Common myeloid progenitor, CD34-positive (primary cell): ENCODE measurements around the gene LOC128125822.

Source experiments
- CTCF ChIA-PET: fragments of 350-600 bp; sonication (Branson Sonifier 250); formaldehyde crosslinking; loops from one replicate; lab custom pipeline; 2021; ENCODE audit warnings: antibody characterized with exemption; lab: Charles Lee
- POLR2A ChIA-PET: fragments of 350-600 bp; sonication (Branson Sonifier 250); formaldehyde crosslinking; loops from one replicate; lab custom pipeline; 2021; ENCODE audit warnings: antibody characterized with exemption; lab: Charles Lee
- DNase-seq, 3 donors: peaks; one replicate each; pipeline versions ENCODE4 v3.0.0 to v3.0.0-alpha.2; 2013
- H3K27ac ChIP-seq, 2 experiments: 1 replicate in 1 of 2; 2 replicates in 1 of 2; pipeline ENCODE4 v1.7.0; 2013; ENCODE audit warnings: inconsistent platforms in 2 of 2, low read length in 2 of 2, mild to moderate bottlenecking in 2 of 2, low read depth in 1 of 2, moderate library complexity in 1 of 2; ENCODE audit not compliant: severe bottlenecking in 2 of 2, insufficient read depth in 1 of 2, poor library complexity in 1 of 2
- H3K27me3 ChIP-seq, 5 experiments: replicated peaks in 2 of 5; 1 replicate in 3 of 5; 2 replicates in 2 of 5; pipeline versions ENCODE4 v1.6.1 to v1.7.0; 2013; ENCODE audit warnings: low read length in 4 of 5, mild to moderate bottlenecking in 2 of 5, moderate library complexity in 2 of 5, inconsistent platforms in 1 of 5; ENCODE audit not compliant: insufficient read depth in 5 of 5, control insufficient read depth in 4 of 5
- H3K36me3 ChIP-seq, 4 experiments: 1 replicate in 2 of 4; 2 replicates in 2 of 4; pipeline versions ENCODE4 v1.6.1 to v1.7.0; 2013; ENCODE audit warnings: low read length in 3 of 4, control low read depth in 1 of 4, mild to moderate bottlenecking in 1 of 4; ENCODE audit not compliant: control insufficient read depth in 4 of 4, insufficient read depth in 4 of 4
- H3K4me1 ChIP-seq, 4 experiments: 1 replicate in 3 of 4; 2 replicates in 1 of 4; pipeline versions ENCODE4 v1.6.1 to v1.7.1; 2013; ENCODE audit warnings: low read length in 3 of 4, mild to moderate bottlenecking in 3 of 4, control low read depth in 1 of 4, inconsistent platforms in 1 of 4, moderate library complexity in 1 of 4; ENCODE audit not compliant: control insufficient read depth in 4 of 4, insufficient read depth in 4 of 4; ENCODE audit errors: control extremely low read depth in 1 of 4
- H3K4me3 ChIP-seq, 7 experiments: 1 replicate in 4 of 7; 2 replicates in 3 of 7; pipeline versions ENCODE4 v1.5.1 to v1.7.0; 2013; ENCODE audit warnings: mild to moderate bottlenecking in 7 of 7, low read length in 6 of 7, moderate library complexity in 6 of 7, inconsistent platforms in 2 of 7, low read depth in 2 of 7, control low read depth in 1 of 7; ENCODE audit not compliant: insufficient read depth in 4 of 7, control insufficient read depth in 1 of 7; ENCODE audit errors: extremely low read depth in 1 of 7
- H3K9me3 ChIP-seq, 5 experiments: 1 replicate in 4 of 5; 2 replicates in 1 of 5; pipeline versions ENCODE4 v1.6.1 to v1.7.1; 2013; ENCODE audit warnings: low read length in 4 of 5, mild to moderate bottlenecking in 2 of 5, inconsistent platforms in 1 of 5, low read depth in 1 of 5, moderate library complexity in 1 of 5; ENCODE audit not compliant: control insufficient read depth in 4 of 5, insufficient read depth in 2 of 5; ENCODE audit errors: control extremely low read depth in 1 of 5
- WGBS: methylation state at CpG from one replicate; pipeline ENCODE4 v1.1.5; 2013; ENCODE audit not compliant: insufficient coverage; 5-methylcytosine and 5-hydroxymethylcytosine counted together

The LOC128125822 gene

GRCh38 chr6:63553900-63554299 is 18.4 kb upstream of the LOC128125822 start:
- Histone ChIP-seq H3K27me3 (no peaks in the 10 kb centered on the region), H3K27ac (no peak overlapping the region), H3K4me1 (no peaks in the 10 kb centered on the region), H3K4me3 (no peak overlapping the region), H3K36me3 (no peaks in the 10 kb centered on the region), H3K9me3 (no peaks in the 10 kb centered on the region)
- WGBS: no CpG with 5 or more reads among the region's 1 CpG
- DNase-seq: no peak
- ChIA-PET POLR2A (no interaction called here), CTCF (no interaction called here)

GRCh38 chr6:63554782-63555181 is 17.5 kb upstream of the LOC128125822 start:
- WGBS: 100% methylated on average over 1 of the region's 1 CpG
- Histone ChIP-seq H3K27me3 (no peaks in the 10 kb centered on the region), H3K9me3 (no peaks in the 10 kb centered on the region), H3K36me3 (no peaks in the 10 kb centered on the region), H3K4me3 (no peak overlapping the region), H3K27ac (no peak overlapping the region), H3K4me1 (no peaks in the 10 kb centered on the region)
- no peak for DNase-seq
- ChIA-PET POLR2A (no interaction called here), CTCF (no interaction called here)

- Histone ChIP-seq H3K4me1 (no peaks in the 10 kb centered on the region), H3K9me3 (no peaks in the 10 kb centered on the region), H3K36me3 (no peaks in the 10 kb centered on the region), H3K27me3 (no peaks in the 10 kb centered on the region), H3K4me3 (no peak overlapping the region), H3K27ac (no peak overlapping the region)
- DNase-seq: no peak
- ChIA-PET CTCF (no interaction called here), POLR2A (no interaction called here)
- 95% methylated on average over 3 of the region's 4 CpGs for WGBS
These were observed 15.9 kb upstream of the LOC128125822 start for GRCh38 chr6:63556369-63556768.

DNA sequence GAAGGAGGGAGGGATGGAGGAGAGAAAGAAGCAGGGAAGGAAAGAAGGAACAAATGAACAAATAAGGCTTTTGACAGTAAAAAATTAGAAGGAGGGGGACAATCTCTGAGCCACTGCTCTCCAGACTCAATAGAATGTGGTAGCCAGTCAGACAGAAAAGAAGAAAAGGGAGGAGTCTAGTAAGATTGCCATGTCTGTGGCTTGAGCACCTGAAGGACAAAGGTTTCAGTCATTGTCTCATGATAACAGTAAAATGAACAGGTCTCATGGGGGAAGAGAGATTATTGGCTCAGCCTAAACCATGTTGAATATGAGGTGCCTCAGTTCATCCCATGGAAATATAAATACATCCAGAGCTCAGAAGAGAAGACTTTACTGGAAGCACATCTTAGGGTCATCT is 14.0 kb upstream of the LOC128125822 start:
- H3K4me1 ChIP-seq: peaks cover 0 to 2% (median 0%) of the 10 kb centered on the region in 4 experiments
- no peak overlapping the region for H3K4me3 ChIP-seq
- ChIA-PET CTCF (no interaction called here), POLR2A (no interaction called here)
- no peaks in the 10 kb centered on the region for H3K9me3 ChIP-seq
- no peak for DNase-seq
- no peaks in the 10 kb centered on the region for H3K36me3 ChIP-seq
- no peak overlapping the region for H3K27ac ChIP-seq
- H3K27me3 ChIP-seq: no peaks in the 10 kb centered on the region

DNA sequence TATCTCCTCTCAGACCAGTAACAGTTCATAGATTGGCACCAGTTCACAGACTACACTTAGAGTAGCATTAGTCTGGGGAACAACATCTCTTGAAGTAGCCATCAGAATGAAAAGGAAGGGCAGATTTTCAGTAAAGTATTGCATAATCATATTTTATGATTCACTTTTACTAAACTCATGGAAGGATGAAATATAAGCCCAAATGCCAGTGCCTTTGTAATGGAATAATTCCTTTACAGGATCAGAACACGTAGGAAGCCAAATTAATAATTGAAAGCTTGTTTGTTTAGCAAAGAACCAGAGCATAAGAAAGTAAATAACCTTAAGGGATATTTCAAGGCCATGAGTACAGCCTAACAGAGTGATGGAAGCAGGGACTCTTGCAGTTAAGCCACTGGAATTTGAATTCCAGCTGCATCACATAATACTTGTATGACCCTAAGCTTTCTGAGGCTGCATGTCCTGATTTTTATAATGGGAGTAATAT is 11.4 kb upstream of the LOC128125822 start:
- no peaks in the 10 kb centered on the region for H3K36me3 ChIP-seq
- no peaks in the 10 kb centered on the region for H3K27me3 ChIP-seq
- no peak for DNase-seq
- no peaks in the 10 kb centered on the region for H3K9me3 ChIP-seq
- H3K4me3 ChIP-seq: no peak overlapping the region
- WGBS: 100% methylated on average over 1 of the region's 1 CpG
- H3K27ac ChIP-seq: no peak overlapping the region
- H3K4me1 ChIP-seq: peaks cover 0 to 2% (median 0%) of the 10 kb centered on the region in 4 experiments
- POLR2A ChIA-PET: no interaction called here
- CTCF ChIA-PET: no interaction called here

GRCh38 chr6:63561288-63561687 is 11.0 kb upstream of the LOC128125822 start:
- Histone ChIP-seq H3K36me3 (no peaks in the 10 kb centered on the region), H3K4me3 (no peak overlapping the region), H3K4me1 (peaks cover 0 to 2% (median 0%) of the 10 kb centered on the region in 4 experiments), H3K9me3 (no peaks in the 10 kb centered on the region), H3K27me3 (no peaks in the 10 kb centered on the region), H3K27ac (no peak overlapping the region)
- no peak for DNase-seq
- 100% methylated on average over 1 of the region's 2 CpGs for WGBS
- CTCF ChIA-PET: no interaction called here
- POLR2A ChIA-PET: no interaction called here

DNA sequence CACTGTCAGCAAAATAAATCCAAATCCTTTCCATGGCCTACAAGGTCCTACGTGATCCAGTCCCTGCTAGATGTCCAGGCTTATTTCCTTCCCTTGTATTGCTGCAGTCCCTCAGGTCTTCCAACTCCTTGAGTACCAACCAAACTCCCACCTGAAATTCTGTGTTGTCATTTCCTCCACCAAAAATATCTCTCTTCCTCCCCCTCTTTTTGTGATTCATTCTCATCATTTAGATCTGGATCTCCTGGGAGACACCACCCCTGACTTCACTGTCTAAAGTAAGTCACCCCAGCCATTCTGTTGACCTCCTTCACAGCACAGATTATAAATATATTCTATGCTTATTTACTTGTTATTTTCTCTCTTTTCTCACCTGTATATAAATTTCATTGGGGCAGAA is 9.0 kb upstream of the LOC128125822 start:
- POLR2A ChIA-PET: no interaction called here
- no peaks in the 10 kb centered on the region for H3K36me3 ChIP-seq
- peaks cover 0 to 6% (median 0%) of the 10 kb centered on the region in 5 experiments for H3K9me3 ChIP-seq
- WGBS: 90% methylated on average over 1 of the region's 1 CpG
- peaks cover 0 to 2% (median 0%) of the 10 kb centered on the region in 4 experiments for H3K4me1 ChIP-seq
- H3K4me3 ChIP-seq: no peak overlapping the region
- CTCF ChIA-PET: no interaction called here
- H3K27me3 ChIP-seq: no peaks in the 10 kb centered on the region
- no peak for DNase-seq
- H3K27ac ChIP-seq: no peak overlapping the region
